Erythroblast (primary cell): ENCODE data around the gene COQ5.

Source experiments
- GATA1 ChIP-seq: IDR thresholded peaks from 2 replicates; pipeline ENCODE4 v1.6.1; 2011; ENCODE audit warnings: low read depth, mild to moderate bottlenecking, control low read depth, low read length, moderate library complexity
- POLR2A ChIP-seq: IDR thresholded peaks from 2 replicates; pipeline ENCODE4 v1.6.1; 2011; ENCODE audit warnings: mild to moderate bottlenecking, low read length

- TF ChIP-seq POLR2A (no peak), GATA1 (no peak)
Observed at GRCh38 chr12:120460157-120460556, 68.8 kb downstream of the COQ5 start.
